NCI-H82 treated with DMSO at 0.1 percent for 48 hours (cell line): ENCODE results near the gene EFNB2.

Experiments used
- DNase-seq: peaks from one replicate; lab custom pipeline; 2025; ENCODE audit not compliant: unreplicated experiment; lab: John Stamatoyannopoulos, UW

The EFNB2 gene

DNA sequence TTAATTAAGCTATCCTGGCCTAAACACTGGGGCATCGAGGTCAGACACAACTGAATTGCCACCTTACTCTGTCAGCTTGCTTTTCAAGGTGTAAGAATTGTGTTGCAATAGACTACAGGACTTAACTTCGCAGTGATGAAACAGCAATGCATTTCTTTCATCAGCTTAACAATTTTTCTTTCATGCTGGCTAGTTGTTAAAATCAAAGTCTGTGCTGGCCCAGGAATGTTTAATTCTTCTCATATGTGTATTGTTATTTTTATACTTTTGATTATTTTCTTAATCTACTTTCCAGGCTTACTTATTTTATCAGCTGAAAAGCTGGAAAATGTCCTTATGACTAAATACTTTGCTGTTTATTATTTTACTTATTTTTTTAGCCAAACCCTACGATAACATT lies 79.7 kb downstream of the EFNB2 start:
- DNase-seq, result no peak

DNA sequence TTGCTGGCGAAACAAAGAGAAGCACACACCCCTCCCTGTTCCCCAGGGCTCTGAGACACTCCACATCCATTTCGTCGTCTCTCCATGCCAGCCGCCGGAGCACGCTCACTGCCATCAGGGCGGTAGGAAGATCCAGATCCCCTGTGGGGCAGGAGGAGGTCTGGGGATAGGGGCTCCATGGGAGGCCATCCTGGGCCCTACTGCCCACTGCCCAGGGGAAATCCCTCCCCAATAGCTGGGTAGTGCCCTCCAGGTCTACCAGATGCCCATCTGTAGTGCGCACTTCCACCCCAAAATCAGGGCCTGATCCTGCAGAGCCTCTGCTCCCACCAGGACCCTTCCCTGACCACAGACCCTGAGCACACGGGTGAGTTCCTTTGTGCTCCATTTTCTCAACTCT lies 80.3 kb downstream of the EFNB2 start:
- no peak for DNase-seq

DNA sequence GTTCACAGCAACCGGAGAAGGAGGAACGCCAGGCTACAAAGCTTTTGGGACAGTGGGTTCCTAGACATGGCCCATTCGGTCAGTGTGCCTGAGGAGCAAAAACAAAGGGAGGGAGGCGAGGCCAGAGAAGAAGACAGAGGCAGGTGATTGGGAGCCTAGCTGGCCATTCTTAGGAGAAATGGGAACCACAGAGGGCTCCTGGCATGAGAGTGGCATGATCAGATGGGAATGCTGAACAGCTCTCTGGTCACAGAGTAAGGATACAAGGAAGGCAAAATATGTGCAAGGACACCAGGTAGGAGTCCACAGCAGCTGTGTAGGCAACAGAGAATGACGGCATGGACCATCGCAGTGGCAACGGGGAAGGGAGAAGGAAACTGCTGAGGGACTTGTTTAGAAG lies 82.4 kb downstream of the EFNB2 start:
- DNase-seq, result no peak

DNA sequence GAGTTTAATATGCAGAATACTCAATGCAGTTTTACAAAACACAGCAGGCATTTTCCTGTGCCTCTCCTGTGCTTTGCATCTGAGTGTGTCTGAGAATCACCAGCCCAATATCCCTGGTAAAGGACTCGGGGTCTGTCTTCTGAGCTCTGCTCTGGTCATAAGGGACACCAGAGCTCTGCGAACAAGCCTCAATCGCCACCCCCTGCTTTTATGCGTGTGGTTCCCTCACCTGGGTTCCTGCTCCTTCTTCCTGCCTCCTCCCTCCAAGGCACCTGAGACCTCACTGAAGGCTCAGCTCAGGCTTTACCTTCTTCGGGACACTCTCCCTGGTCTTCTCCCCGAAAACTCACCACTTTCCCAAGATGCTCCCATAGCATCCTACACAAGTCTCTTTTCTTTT lies 84.5 kb downstream of the EFNB2 start:
- no peak for DNase-seq

DNA sequence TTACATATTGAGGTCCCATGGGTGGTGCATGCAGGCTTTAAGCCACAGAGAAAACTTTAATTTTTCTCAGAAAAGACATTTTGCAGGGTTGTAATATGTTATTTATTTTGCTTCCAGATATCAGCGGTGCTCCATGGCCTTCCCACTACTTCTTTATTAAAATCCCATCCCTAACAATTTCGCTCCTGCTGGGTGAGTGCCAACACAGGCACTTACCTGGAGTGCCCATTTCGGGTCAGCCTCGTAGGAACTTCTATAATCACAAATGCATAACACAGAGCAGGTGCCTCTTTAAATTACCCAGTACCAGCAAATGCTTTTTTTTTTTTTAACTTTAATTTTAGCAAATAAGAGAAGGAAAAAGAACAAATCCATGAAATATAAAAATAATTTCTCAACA lies 86.4 kb downstream of the EFNB2 start:
- no peak for DNase-seq

DNA sequence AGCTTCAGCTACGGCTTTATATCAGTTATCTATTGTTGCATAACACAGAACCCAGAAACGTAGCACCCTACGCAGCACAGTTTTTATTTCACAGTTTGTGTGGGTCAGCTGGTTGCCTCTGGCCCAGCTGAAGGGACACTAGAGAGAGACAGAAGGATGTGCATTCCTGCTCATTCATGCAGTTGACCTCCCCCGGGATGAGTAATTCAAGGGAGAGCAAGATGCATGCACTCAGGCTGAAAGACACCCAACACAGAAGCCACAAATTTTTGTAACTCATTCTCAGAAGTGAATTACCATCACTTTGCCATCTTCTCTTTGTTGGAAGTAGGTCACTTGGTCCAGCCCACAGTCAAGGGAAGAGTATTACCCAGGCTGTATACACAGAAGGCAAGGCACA lies 89.5 kb downstream of the EFNB2 start:
- DNase-seq, result no peak

DNA sequence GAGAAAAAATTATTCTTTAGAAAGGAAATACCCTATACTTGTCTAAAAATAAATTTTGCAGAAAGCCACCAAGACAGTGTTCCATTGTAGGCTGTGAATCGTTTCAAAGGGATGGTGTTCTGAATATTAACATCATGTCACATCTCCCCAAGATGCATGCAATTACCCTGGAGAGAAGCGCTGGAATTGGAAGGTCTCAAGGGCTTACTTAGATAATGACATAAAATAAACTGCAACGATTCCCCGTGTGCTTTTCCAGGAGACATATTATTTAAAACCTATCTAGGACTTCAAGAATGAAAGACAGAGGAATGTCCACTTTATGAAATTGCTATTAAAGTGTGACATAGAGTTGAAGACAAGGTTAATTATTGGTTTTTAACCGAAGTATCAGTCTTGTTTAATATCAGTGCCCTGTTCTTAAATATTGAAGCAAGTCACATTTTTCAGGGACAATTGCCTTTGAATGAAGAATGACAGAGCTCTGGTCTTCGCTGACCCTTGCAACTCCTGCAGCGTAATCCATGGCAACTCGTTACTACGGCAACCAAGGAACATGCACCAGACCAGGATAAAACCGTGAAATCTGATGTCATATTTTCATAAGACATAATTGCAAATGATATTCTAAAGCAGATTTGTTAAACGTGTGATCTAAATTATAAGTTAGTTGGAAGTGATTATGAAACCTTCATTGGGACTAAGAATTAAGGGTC lies 91.7 kb downstream of the EFNB2 start:
- no peak for DNase-seq

DNA sequence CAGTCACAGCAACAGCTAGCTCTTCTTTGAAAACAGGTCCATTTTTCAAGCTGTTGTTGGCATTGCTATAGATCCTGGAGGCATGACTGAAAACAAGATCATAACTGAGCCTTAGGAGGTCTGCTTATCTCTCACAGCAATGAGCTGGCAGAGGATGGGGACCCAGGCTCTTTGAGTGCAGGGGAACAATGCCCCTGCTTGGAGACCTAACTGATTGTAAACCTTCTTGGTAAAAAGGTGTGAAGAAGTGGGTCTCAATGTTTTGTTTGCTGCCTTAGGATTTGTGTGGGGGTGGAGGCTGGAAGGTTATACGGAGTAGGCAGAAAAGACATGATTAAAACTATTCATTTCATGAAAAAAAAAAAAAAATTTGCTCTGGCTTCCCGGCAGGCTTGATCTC lies 94.6 kb downstream of the EFNB2 start:
- DNase-seq, result no peak
